Colonic mucosa (tissue), 4 donors: Measurements from ENCODE around the gene ASB13. TPM values are rescaled to one million over a fixed set of nuclear protein-coding genes. Genes with fewer than 3 reads are reported as not detected.

Experiments used
- DNase-seq: peaks from one replicate; pipeline ENCODE4 v3.0.0-alpha.2; 2020
- H3K27ac ChIP-seq: fragments of 200-600 bp; one replicate; pipeline ENCODE4 v1.8.0; 2021
- H3K27me3 ChIP-seq: fragments of 200-600 bp; one replicate; pipeline ENCODE4 v1.8.0; 2021
- H3K36me3 ChIP-seq: fragments of 200-600 bp; one replicate; pipeline ENCODE4 v1.8.0; 2021
- H3K4me1 ChIP-seq: fragments of 200-600 bp; one replicate; pipeline ENCODE4 v1.8.0; 2021; ENCODE audit warnings: mild to moderate bottlenecking
- H3K4me3 ChIP-seq: fragments of 200-600 bp; one replicate; pipeline ENCODE4 v1.8.0; 2021
- H3K9ac ChIP-seq, 2 donors: one replicate each; pipeline ENCODE4 v1.7.0; 2013; ENCODE audit warnings: control low read depth in 2 of 2, low read depth in 2 of 2, low read length in 2 of 2
- H3K9me3 ChIP-seq: fragments of 200-600 bp; one replicate; pipeline ENCODE4 v1.8.0; 2021
- intact Hi-C: fragments of 100-400 bp; cut with DNase I; formaldehyde crosslinking; loops from one replicate; pipeline ENCODE4 v1.14.1; 2022
- total RNA-seq, 2 donors: library from RNA; stranded (reverse); fragmentation: NEBNext Ultra II Directional in 1 of 2; extraction: Animal tissue kit (Norgen Biotek cat#: 25700) in 1 of 2; gene quantifications; one replicate each; pipeline ENCODE4 v1.2.1, GENCODE V29; 2021
- TF ChIP-seq, protein P1 (sequence below): fragments of 200-600 bp; IDR thresholded peaks from one replicate; pipeline ENCODE4 v1.8.0; 2022; ENCODE audit warnings: antibody characterized with exemption, mild to moderate bottlenecking
- donor health status: healthy.
- donor health status: DM: no; HTN: no; CAD: no.
- donor health status: DM: no; HTN: no; CAD: no.

ASB13 gene
- total RNA-seq, 2 donors from 2014 or later, result 36.1 to 36.2 TPM

DNA sequence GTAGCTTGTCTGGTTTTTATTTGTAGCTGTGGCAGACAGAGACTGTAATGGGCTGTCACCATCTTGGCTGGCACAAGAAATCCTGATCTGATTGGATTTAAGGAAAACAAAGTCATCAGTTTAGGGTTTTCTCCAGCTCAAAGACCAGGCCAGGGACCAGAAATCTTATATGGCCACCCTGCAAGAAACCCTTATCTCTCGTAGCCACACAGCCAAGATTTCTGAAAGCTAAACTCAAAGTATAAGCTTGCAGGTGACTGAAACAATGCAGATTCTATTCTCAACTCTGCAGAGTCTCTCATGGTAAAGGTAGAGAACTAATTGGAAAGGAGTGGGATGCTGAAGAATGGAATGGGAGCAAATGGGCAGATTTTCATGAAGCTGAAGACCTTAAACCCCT is 3.2 kb upstream of the ASB13 start:
- H3K36me3 ChIP-seq, result no peaks in the 10 kb centered on the region
- H3K9me3 ChIP-seq, result no peaks in the 10 kb centered on the region
- no peak overlapping the region for H3K4me3 ChIP-seq
- no peaks in the 10 kb centered on the region for H3K27me3 ChIP-seq
- no peak for DNase-seq
- H3K4me1 ChIP-seq, result peaks cover 6% of the 10 kb centered on the region
- H3K27ac ChIP-seq, result no peak overlapping the region
- H3K9ac ChIP-seq, result no peak overlapping the region
- TF ChIP-seq, protein P1, sequence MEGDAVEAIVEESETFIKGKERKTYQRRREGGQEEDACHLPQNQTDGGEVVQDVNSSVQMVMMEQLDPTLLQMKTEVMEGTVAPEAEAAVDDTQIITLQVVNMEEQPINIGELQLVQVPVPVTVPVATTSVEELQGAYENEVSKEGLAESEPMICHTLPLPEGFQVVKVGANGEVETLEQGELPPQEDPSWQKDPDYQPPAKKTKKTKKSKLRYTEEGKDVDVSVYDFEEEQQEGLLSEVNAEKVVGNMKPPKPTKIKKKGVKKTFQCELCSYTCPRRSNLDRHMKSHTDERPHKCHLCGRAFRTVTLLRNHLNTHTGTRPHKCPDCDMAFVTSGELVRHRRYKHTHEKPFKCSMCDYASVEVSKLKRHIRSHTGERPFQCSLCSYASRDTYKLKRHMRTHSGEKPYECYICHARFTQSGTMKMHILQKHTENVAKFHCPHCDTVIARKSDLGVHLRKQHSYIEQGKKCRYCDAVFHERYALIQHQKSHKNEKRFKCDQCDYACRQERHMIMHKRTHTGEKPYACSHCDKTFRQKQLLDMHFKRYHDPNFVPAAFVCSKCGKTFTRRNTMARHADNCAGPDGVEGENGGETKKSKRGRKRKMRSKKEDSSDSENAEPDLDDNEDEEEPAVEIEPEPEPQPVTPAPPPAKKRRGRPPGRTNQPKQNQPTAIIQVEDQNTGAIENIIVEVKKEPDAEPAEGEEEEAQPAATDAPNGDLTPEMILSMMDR, result no peak
- intact Hi-C loops, result no loop called here

DNA sequence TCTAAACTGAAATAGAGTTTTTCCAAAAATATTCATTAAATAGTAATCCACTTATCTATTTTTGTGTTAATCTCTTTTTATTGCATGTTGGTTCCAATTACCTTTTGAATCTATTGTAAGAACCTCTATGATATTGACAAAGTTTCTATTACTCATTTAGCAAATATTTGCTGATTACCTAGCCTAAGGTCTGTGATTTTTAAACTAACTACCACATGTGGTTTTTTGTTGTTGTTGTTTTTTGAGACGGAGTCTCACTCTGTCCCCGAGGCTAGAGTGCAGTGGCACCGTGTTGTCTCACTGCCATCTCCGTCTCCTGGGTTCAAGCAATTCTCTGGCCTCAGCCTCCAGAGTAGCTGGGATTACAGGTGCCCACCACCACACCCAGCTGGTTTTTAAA is 2.0 kb upstream of the ASB13 start:
- H3K4me1 ChIP-seq, result peaks cover 6% of the 10 kb centered on the region
- peak; percentile 9 for DNase-seq
- no peak overlapping the region for H3K27ac ChIP-seq
- H3K9me3 ChIP-seq, result no peaks in the 10 kb centered on the region
- H3K36me3 ChIP-seq, result no peaks in the 10 kb centered on the region
- TF ChIP-seq, protein P1, result no peak
- H3K27me3 ChIP-seq, result no peaks in the 10 kb centered on the region
- no peak overlapping the region for H3K9ac ChIP-seq
- H3K4me3 ChIP-seq, result no peak overlapping the region
- intact Hi-C loops, result no loop called here

DNA sequence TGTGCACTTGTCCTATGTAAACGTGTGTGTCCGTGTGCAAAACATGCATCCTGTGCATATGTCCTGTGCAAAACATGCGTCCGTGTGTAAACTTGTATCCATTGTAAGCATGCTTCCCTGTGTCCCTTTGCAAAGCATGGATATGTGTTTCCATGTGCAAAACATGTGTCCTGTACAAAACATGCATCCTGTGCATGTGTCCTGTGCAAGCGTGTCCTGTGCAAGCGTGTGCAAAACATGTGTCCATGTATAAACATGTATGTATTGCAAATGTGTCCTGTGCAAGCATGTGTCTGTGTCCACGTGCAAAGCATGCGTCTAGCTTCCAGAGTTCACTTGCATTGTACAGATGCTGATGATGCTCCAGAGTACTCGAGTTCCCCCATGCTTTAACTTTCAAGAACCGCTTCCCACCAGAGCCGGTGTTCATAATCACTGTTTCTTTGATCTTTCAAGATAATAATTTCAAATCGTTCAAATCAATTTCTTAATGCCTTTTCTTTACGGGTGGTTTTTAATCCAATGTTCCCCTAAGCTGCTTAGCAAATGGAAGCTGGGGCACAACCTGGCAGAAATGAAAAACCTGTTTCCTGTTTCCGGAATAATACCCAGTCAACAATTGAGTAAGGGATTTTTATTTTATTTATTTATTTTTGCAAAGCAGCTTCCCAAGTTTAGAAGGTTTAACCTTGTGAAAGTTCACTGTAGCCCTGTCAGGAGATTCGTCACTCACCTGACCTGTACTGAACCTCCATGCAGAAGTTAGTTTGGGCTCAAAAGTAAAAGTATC is 641 bp upstream of the ASB13 start:
- Histone ChIP-seq H3K9ac (peak overlapping the region in 1 of 2 donors; percentile 47), H3K9me3 (no peaks in the 10 kb centered on the region), H3K27me3 (no peaks in the 10 kb centered on the region), H3K27ac (peak overlapping the region; percentile 88), H3K4me3 (peak overlapping the region; percentile 98), H3K36me3 (no peaks in the 10 kb centered on the region), H3K4me1 (peaks cover 6% of the 10 kb centered on the region)
- DNase-seq, result peak; percentile 18
- intact Hi-C loops, result no loop called here
- TF ChIP-seq, protein P1, result no peak

DNA sequence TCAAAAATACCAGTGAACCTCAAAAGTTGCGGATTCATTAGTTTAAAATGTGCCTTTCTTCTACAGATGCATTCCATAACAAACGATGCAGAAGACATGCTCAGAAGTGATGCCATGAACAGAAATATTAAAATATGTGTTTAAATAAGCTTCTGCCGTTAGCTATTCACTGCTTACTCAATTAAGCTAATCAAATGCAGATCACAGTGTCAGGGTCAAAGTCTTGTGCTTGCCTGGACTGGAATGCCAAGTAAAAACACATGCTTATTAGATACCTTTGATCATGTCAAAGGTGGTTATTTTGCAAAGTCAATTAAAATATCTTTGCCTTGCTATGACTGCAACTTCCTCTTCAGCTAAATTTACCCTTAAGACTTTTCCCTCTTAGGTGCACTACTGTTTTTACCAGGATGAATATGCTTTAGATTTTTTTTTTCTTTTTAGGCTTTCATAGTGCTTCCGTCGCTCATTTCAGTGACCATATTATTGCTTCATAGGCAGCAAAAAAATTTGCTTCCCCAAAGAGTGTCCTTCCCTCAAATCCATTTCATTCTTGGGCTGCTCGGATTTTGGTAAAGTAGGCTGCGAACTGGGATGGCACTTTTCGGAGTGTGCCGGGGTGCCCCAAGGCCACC is 905 bp downstream of the ASB13 start:
- TF ChIP-seq, protein P1, result no peak
- Histone ChIP-seq H3K4me3 (peak overlapping the region; percentile 98), H3K9me3 (no peaks in the 10 kb centered on the region), H3K9ac (peak overlapping the region; percentile 84 to 85), H3K4me1 (peaks cover 6% of the 10 kb centered on the region), H3K27me3 (no peaks in the 10 kb centered on the region), H3K36me3 (no peaks in the 10 kb centered on the region), H3K27ac (peak overlapping the region; percentile 88)
- intact Hi-C loops, result no loop called here
- DNase-seq, result peak; percentile 27

DNA sequence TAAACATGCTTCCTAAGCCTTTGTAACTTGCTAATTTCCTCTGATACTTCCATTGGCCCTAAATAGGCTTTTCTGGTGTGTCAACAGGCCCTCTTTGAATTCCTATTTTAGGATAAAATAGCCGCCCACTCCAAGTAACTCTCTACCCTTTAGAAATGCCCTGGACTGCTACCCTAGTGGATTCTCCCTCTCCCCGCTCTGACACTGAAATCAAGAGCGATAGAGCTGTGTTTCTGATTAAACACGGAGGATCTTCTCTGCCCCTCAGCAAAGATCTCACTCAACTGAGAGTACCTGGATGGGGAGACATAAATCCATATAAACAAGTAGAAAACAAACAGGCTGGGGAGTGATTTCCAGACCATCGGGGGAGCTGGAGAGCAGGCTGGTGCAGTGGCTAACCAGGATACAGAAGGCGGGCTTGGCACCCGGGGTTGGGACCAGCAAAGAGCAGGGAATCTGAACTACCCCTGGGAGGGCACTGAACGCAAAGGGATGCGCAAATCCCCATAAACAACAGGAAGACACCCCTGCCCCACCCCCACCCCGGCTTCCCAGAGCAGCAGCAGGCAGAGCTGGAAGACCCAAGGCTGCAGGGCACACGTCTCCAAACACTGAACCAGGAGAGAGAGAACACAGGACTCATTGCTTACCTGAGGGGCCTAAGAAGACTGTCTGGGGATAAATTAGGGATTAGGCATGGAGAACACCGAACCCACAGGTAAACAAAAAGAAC is 2.5 kb downstream of the ASB13 start:
- H3K36me3 ChIP-seq, result no peaks in the 10 kb centered on the region
- DNase-seq, result peak; percentile 17
- no peak overlapping the region for H3K27ac ChIP-seq
- H3K27me3 ChIP-seq, result no peaks in the 10 kb centered on the region
- no peaks in the 10 kb centered on the region for H3K9me3 ChIP-seq
- H3K4me3 ChIP-seq, result no peak overlapping the region
- TF ChIP-seq, protein P1, result no peak
- peak overlapping the region in 1 of 2 donors; percentile 3 for H3K9ac ChIP-seq
- intact Hi-C loops, result no loop called here
- peaks cover 13% of the 10 kb centered on the region for H3K4me1 ChIP-seq
